CD4-positive, alpha-beta T cell treated with Interleukin-2 at 100 ng/mL for 4 hours (primary cell): ENCODE results near the gene NFKB1.

Experiments used
- DNase-seq: peaks from one replicate; pipeline ENCODE4 v3.0.0-alpha.2; 2020; ENCODE audit warnings: low spot score

Gene NFKB1

GRCh38 chr4:102629673-102630072 is 128.5 kb downstream of the NFKB1 start:
- no peak for DNase-seq

GRCh38 chr4:102631616-102632015 is 130.5 kb downstream of the NFKB1 start:
- DNase-seq = no peak

GRCh38 chr4:102632241-102633065 is 131.3 kb downstream of the NFKB1 start:
- no peak for DNase-seq

- DNase-seq = no peak
These were observed 131.9 kb downstream of the NFKB1 start for GRCh38 chr4:102633100-102633499.

- DNase-seq = no peak
These were observed 136.2 kb downstream of the NFKB1 start for GRCh38 chr4:102637391-102637790.

GRCh38 chr4:102638621-102639020 is 137.5 kb downstream of the NFKB1 start:
- no peak for DNase-seq

- DNase-seq = peak; percentile 20
These were observed 138.4 kb downstream of the NFKB1 start for GRCh38 chr4:102639598-102639997.

GRCh38 chr4:102640669-102641068 is 139.5 kb downstream of the NFKB1 start:
- no peak for DNase-seq

GRCh38 chr4:102641793-102642192 is 140.6 kb downstream of the NFKB1 start:
- no peak for DNase-seq

GRCh38 chr4:102642631-102643298 is 141.6 kb downstream of the NFKB1 start:
- DNase-seq = no peak

GRCh38 chr4:102647117-102647516 is 146.0 kb downstream of the NFKB1 start:
- DNase-seq = no peak

- no peak for DNase-seq
These were observed 156.0 kb downstream of the NFKB1 start for GRCh38 chr4:102657206-102657605.

GRCh38 chr4:102663073-102663472 is 161.9 kb downstream of the NFKB1 start:
- no peak for DNase-seq

GRCh38 chr4:102665527-102665926 is 164.4 kb downstream of the NFKB1 start:
- DNase-seq = no peak
